GM21381 (cell line): ENCODE measurements around the gene PLPP6.
A peak's percentile ranks its signal among the peaks of the same experiment; 100 is the strongest.
"Not testable (repeated sequence)": the region's sequence is repeated elsewhere in the genome, so short reads cannot be mapped to it uniquely, and the experiment has no call there.

Experiments
- ATAC-seq: cut with Tn5 transposase; IDR thresholded peaks from one replicate; pipeline ENCODE4 v1.9.1; 2021; ENCODE audit warnings: mild to moderate bottlenecking, moderate library complexity; ENCODE audit not compliant: unreplicated experiment

PLPP6 gene

DNA sequence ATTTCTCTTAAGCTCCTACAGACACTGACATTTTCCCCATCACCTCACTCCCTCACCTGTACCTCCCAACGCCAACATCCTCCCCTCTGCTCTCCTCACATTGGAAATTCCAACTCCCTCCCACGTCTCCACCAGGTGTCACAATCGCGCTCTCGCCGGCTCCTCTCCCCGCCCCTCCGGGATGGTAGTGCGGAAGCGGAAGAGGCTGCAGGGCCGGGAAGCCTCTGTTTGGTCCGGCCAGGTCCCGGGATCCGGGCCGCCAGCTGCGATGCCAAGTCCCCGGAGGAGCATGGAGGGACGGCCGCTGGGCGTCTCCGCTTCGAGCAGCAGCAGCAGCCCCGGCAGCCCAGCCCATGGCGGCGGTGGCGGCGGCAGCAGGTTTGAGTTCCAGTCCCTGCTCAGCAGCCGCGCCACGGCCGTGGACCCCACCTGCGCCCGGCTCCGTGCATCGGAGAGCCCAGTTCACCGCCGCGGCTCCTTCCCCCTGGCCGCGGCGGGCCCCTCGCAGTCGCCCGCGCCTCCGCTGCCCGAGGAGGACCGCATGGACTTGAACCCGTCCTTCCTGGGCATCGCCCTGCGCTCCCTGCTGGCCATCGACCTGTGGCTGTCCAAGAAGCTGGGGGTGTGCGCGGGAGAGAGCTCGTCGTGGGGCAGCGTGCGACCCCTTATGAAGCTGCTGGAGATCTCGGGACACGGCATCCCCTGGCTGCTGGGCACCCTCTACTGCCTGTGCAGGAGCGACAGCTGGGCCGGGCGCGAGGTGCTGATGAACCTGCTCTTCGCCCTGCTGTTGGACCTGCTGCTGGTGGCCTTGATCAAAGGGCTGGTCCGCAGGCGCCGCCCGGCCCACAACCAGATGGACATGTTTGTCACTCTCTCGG lies at the start of gene PLPP6:
PLPP6 (plus strand) TSS at position 187 of the 881 bp plus-strand sequence; CDS start at position 269, 82 bp downstream.
- ATAC-seq = peak; percentile 78

DNA sequence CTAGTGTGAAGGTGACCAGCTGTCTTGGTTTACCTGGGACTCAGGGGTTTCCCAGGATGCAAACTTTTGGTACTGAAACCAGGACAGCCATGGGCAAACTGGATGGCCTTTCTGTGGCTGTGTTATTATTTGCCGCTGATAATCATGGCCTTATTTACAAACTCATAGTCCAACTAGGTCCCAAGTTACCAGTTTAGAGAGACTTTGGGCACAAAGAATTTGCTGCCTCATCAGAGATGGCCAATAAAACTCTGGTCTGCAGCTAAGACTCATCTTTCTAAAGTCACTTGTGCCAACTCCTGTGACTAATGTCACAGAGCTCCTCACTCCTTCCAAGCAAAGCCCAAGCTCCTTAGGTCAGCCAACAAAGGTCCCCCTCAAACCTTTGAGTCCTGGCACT lies 47.5 kb upstream of the PLPP6 start:
- ATAC-seq = no peak

DNA sequence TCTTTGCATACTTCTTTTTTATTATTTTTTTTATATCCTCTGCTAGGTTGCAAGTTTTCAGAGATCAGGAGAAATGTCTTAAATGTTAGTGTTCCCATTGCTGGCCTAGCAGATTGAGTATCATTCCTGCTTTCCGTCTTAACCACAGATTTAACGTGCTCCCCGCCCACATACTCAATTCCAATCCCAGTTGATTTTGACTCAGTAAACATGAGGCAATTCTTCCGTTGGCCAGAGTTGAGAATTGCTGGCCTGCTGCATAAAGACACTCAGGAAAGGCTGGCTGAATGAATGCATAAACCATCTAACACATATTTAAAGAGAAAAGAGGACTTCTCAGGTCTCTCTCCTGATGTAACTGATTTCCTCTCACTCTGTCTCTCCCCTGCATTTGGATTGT lies 46.8 kb upstream of the PLPP6 start:
- no peak for ATAC-seq

DNA sequence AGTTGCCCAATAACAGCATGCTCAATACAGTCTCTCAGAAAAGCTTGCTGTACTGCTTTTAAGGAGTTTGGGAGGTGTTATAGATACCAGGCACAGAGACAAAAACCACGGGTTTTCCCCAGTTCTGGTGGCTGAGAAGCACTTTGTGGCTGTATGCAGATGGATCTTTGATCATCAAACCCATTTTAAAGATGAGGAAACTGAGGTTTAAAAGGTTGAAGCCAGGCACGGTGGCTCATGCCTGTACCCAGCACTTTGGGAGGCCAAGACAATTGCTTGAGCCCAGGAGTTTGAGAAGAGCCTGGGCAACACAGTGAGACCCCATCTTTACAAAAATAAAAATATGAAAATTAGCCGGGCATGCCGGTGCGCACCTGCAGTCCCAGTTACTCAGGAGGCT lies 46.3 kb upstream of the PLPP6 start:
- no peak for ATAC-seq

DNA sequence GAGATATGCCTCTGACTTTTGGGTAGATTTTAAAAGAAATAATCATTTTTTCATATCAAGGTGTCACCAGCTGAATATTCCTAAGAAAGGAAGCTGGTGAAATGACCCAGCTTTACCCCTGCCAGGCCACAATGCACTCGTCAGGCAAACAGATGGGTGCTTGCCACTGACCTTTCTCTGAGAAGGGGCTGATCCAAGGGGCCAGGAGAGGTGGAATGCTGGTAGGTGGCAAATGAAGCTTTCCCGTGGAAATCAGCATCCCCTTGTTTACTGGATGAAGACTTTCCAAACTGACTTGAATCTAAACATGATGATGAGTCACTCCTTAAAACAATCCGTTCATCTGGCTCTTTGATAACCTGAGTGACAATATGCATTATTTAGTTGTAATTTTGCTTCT lies 44.3 kb upstream of the PLPP6 start:
- ATAC-seq = no peak

DNA sequence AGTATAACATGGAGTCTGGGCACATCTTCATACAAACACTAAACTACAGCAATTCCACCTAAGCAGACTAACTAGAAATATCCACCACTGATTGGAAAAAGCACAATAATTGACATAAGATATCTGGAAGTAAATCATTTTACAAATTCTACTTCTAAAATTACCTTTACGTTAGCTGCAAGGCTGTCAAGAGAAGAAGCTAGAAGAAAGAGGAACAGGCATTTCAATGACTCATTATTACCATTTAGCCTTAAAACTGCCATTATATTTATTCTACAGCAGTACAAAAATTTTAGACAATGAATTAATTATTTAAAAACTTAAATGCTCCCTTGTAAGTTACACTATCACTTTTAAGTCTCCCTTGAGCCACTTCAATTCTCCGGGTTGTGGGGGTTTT lies 43.4 kb upstream of the PLPP6 start:
- no peak for ATAC-seq

DNA sequence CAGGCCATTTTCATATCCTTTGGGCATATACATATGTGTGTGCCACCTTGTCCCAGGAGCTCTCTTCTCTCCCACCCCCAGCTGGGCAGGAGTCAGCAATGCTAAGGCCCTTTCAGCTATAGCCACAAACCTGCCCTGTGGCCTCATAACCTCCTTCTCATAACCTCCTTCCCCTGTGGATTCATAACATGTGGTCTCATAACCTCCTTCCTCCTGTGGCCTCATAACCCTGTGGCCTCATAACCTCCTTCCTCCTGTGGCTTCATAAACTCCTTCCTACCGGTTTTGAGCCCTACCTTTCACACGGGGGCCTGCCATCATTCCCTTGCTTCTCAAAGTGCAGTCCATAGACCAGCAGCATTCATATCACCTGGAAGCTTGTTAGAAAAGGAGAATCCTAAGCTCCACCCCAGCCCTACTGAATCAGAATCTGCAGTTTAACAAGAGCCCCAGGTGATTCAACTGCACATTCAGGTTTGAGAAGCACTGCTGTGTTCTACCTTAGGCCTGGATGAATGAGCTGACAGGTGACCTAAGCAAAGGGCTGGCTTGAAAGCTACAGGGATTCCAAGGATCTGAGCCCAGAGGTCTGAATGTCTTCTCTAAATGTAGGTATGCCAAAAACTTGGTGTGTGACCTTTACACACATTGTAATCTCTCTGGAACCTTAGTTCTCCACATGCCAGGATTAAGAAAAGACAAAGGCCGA lies 41.9 kb upstream of the PLPP6 start:
- no peak for ATAC-seq

DNA sequence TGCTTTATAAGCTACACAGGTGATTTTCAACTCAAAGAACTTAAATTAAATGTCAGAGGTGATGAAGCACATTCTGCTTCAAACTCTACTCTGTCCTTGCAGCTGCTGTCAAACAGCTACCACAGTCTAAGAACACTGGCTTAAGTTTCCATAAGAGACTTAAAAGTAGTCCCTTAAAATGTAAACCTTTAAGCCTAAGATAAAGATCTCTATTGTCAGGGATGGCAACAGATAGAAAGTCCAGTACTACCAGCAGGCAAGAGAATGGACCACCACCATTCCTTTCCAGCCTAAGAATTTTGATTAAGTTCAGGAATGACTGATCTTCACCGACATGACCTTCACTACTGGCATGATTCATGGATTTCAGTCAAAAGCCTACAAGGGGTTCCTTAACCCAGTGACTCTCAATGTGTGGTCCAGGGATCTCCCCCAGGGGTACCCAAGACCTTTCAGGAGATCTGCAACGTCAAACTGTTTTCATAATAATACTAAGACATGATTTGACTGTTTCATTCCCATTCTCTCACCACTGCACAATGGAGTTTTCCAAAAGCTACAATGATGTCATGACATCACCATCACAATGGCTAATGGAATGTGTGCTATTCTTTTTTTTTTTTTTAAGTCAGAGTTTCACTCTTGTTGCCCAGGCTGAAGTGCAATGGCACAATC lies 41.1 kb upstream of the PLPP6 start:
- no peak for ATAC-seq

DNA sequence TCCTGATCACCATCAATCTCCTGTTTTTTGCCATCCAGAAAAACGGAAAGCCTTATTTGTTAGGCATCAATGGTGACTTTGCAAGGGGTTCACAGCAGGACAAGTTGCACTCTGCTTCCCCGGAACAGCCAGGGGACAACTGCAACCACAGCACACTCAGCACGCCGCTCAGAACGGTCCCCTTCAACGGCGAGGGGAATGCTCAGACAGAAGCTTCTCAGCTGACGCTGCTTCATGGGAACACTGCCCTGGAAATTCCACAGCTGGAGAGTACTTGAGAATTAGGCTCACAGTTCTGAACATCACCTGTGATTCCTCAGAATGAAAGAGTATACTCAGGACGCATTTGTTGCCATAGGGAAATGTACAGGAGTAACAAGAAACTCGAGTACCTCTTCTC lies 40.1 kb upstream of the PLPP6 start:
- no peak for ATAC-seq

DNA sequence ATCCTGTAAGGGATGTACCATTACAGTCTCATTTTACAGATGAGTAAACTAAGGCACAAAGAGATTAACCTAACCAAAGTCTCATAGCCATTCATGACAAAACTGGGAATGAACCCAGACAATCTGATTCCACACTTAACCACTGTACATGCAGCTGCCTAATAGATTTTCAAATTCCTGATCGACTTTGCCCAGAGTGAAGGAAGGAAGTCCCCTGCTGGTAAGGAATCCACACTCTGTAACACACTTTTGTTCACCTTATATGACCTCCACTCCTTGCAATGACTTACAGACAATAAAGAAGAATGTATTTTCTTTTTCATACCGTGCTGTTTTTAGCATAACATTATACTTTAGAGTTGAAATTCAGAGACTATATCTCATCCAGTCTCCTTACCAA lies 31.3 kb upstream of the PLPP6 start:
- no peak for ATAC-seq

DNA sequence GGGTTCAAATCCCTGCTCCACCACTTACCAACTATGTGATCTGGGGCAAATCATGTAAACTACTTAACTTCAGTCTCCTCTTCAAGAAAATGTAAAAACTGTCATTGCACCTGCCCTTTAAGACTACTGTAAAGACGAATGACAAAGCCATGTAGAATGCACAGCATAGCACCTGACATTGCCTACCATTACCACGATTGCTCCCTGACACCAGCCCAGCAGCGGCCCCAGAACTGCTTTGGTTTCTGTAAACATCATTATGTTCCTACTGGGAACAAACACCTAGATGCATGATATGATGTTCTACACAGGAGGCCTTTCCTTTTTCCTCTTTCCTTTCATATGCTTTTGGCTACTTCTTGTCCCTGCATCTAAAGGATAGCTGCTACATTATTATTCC lies 23.1 kb upstream of the PLPP6 start:
- ATAC-seq = no peak

DNA sequence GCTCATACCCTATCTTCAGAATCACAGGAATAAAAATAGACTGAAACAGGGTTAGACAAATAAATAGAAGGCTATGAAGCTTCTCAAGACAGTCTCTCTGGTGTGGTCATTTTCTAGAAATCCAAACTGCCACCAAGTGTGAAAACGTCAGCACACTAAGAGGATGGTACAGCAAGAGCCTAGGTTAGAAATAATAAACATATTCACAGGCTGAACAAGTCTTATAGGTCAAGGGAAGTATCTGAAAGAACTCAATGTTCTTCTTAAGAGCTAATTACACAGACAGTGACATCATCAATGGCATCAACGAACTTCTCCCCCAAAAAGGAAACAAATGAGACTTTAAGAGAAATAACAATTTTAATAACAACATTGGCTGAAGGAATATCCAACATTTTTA lies 22.7 kb upstream of the PLPP6 start:
- ATAC-seq = no peak

DNA sequence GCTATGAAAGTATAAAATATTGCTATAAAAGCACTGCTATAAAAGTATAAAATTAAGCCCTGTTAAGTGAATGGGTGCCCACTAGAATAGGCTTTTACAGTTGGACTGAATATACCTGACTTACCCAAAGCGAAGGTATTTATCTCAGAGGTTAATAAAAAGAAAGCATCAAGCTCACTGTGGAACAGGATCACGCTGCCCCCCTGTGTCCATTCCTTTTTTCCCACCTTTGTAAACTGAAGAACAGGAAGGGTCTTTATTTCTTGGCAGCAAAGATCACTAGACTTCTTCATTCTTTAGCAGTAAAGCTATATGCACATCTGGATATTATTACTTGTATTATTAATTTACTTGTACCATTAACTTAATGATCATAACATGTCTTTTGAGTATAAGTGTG lies 22.1 kb upstream of the PLPP6 start:
- no peak for ATAC-seq

DNA sequence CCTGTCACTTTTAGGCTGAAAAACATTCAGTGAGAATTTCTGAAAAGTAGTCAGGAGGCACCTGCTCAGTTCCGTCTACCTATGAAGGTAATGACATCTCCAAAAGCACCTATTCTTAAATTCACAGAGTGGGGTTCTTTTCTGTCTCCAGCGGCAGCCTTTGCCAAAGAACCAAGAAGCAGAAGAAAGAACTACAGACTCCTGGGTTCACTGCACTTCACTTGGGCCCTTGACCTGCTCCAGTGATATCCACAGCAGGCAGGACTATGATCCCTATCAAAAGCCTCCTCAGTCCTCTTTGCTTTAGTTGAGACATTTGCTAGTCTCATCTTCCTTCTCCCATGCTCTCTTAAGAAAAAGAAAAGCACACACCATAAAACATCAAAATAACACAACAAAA lies 19.7 kb upstream of the PLPP6 start:
- no peak for ATAC-seq

DNA sequence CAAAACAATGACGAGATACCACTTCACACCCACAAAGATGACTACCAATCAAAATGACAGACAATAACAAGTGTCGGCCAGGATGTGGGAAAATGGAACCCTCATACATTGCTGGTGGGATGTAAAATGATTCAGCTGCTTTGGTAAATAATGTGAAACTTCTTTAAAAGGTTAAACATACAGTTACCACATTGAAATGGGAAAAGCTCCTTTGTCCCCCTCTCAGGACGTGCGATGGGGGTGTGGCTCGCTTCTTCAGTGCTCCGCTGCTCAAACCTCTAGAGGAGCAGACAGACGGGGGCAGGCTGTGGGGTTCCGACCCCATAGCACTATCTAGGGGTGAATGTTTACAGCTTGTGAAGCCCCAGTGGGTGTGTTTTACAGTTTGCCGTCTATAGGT lies 8.0 kb upstream of the PLPP6 start:
- no peak for ATAC-seq

DNA sequence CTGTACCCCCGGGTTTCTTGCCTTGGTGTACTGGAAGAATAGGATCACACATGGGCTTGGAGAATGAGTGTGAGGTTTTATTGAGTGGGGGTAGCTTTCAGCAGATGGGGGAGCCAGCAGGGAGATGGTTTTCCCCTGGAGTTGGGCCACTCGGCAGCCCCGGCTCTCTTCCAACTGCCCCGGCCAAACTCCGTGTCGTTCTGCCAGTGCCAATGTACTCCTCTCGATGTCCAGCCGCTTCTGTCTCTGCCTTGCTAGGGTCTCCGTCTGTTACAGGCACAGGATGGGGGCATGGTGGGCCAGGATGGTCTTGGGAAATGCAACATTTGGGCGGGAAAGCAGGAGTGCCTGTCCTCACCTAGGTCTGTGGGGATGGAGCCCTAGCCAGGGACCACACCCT lies 7.6 kb upstream of the PLPP6 start:
- no peak for ATAC-seq

DNA sequence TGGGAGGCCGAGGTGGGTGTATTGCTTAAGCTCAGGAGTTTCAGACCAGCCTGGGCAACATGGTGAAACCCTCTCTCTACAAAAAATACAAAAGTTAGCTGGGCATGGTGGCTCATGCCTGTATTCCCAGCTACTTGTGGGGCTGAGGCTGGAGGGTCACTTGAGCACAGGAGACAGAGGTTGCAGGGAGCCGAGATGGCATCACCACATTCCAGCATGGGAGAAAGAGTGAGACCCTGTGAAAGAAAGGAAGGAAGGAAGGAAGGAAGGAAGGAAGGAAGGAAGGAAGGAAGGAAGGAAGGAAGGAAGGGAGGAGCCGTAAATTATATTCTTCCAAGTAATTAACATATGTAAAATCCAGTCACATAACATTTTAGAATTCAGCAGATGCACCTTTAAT lies 5.9 kb upstream of the PLPP6 start:
- ATAC-seq = not testable (repeated sequence)

DNA sequence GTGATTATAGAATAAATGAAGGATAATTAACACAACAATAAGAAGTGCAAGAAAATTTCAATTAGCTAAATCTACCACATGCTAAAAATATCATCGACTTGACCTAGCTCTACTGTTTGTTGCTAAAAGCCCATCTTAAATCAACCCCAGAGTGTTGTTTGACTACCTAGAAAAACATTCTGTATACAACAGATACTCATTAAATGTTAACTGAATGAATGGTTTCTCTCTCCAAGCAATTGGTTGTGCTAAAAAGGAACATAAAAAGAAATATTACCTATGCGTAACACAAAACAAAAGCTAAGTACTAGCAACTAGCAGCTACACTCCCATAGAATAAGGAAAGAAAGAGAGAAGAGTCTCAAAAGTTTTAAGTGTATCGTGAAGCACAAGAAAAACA lies 5.5 kb upstream of the PLPP6 start:
- ATAC-seq = no peak

DNA sequence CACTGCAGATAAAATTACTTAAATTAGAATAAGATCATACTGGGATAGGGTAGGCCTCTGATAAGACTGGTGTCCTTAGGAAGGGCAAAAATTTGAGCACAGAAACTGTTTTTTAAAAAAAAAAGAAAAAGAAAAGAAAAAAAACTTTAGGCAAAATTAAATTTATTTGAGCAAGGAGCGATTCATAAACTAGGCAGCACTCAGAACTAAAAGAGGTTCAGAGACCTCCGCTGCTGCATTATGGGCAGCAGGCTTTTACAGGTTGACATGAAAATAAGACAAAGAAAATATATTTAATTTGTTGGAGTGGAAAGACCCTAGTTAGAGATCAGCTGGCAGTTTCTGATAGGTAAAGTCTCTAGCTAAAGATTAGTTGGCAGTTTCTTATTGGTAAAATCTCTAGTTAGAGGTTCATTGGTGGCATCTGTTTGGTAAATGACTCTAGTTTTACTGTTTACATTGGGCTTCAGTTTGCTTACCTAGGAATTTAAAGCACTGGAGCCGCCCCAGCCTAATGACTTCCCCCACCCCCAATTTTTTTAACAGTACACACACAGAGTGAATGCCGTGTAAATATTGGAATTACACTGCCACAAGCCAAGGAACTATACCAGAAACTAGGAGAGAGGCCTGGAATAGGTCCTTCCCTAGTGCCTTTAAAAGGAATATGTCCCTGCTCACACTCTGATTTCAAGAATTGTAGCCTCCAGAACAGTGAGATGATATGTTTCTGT lies 4.5 kb upstream of the PLPP6 start:
- no peak for ATAC-seq

DNA sequence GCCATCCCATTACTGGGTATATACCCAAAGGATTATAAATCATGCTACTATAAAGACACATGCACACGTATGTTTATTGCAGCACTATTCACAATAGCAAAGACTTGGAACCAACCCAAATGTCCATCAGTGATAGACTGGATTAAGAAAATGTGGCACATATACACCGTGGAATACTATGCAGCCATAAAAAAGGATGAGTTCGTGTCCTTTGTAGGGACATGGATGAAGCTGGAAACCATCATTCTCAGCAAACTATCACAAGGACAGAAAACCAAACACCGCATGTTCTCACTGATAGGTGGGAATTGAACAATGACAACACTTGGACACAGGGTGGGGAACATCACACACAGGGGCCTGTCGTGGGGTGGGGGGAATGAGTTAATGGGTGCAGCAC lies 1.4 kb upstream of the PLPP6 start:
- ATAC-seq = not testable (repeated sequence)

DNA sequence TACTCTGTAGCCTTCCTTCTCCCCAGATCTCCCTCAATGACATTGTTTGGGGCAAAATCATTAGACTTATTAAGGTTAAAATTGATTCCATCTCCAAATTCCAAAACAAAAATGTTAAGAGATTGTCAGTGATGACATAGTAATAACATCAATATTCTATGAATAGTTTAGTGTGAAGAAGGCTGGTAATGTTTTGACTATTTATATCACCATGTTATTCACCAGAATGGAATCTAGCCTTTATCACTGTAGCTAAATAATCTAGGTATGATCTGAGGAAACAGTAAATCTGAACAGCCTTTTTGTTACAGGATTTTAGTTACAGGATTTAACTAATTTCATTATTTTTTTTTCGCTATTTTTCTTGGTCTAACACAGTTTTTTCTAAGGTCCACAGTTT lies 929 bp upstream of the PLPP6 start:
- ATAC-seq = no peak
